Activated CD4-positive, alpha-beta memory T cell treated with anti-CD3 and anti-CD28 coated beads for 36 hours (primary cell): Measurements from ENCODE around the gene PLOD1. TPM values are rescaled to one million over a fixed set of nuclear protein-coding genes. Genes with fewer than 3 reads are reported as not detected.

Experiments
- CTCF ChIA-PET: fragments of 350-600 bp; sonication (Branson Sonifier 250); formaldehyde crosslinking; loops from one replicate; lab custom pipeline; 2021; ENCODE audit warnings: antibody characterized with exemption, inconsistent platforms; lab: Charles Lee
- POLR2A ChIA-PET: fragments of 350-600 bp; sonication (Branson Sonifier 250); formaldehyde crosslinking; loops from one replicate; lab custom pipeline; 2021; ENCODE audit warnings: antibody characterized with exemption; lab: Charles Lee
- DNase-seq: peaks from one replicate; pipeline ENCODE4 v3.0.0-alpha.2; 2020
- H3K27ac Mint-ChIP-seq: one replicate; pipeline ENCODE4 v1.8.0; 2021; ENCODE audit warnings: mixed read lengths
- H3K27me3 Mint-ChIP-seq: one replicate; pipeline ENCODE4 v1.8.0; 2021; ENCODE audit warnings: mixed read lengths
- H3K36me3 Mint-ChIP-seq: one replicate; pipeline ENCODE4 v1.8.0; 2021; ENCODE audit warnings: mixed read lengths
- H3K4me1 Mint-ChIP-seq: one replicate; pipeline ENCODE4 v1.8.0; 2021; ENCODE audit warnings: low read depth, mixed read lengths
- H3K4me3 Mint-ChIP-seq: one replicate; pipeline ENCODE4 v1.8.0; 2021; ENCODE audit warnings: mild to moderate bottlenecking, mixed read lengths
- H3K9me3 Mint-ChIP-seq: one replicate; pipeline ENCODE4 v1.8.0; 2021; ENCODE audit warnings: mixed read lengths
- intact Hi-C: fragments of 100-400 bp; cut with micrococcal nuclease; formaldehyde crosslinking; loops from one replicate; pipeline ENCODE4 v1.15.1; 2023
- total RNA-seq, 2 experiments: library from RNA; stranded (reverse); gene quantifications; one replicate each; pipeline ENCODE4 v1.2.3, GENCODE V29; 2021

The PLOD1 gene
- total RNA-seq, 2 experiments from 2014 or later = 11.0 to 13.5 TPM

- no peak for DNase-seq
- Mint-ChIP-seq H3K36me3 (peaks cover 2% of the 10 kb centered on the region), H3K27ac (no peak overlapping the region), H3K4me3 (no peak overlapping the region), H3K9me3 (no peaks in the 10 kb centered on the region), H3K27me3 (no peaks in the 10 kb centered on the region), H3K4me1 (no peaks in the 10 kb centered on the region)
- intact Hi-C loops = no loop called here
- ChIA-PET POLR2A (interaction anchor here (1.4 kb wide), 1 partner anchor 54 kb away, joined by 4 read pairs; no protein-coding TSS in a partner anchor), CTCF (no interaction called here)
Observed at GRCh38 chr1:11963622-11964021, 29.1 kb downstream of the PLOD1 start.

GRCh38 chr1:11964656-11965055 is 30.1 kb downstream of the PLOD1 start:
- intact Hi-C loops = no loop called here
- ChIA-PET CTCF (no interaction called here), POLR2A (no interaction called here)
- no peaks in the 10 kb centered on the region for H3K9me3 Mint-ChIP-seq
- H3K36me3 Mint-ChIP-seq = peaks cover 2% of the 10 kb centered on the region
- no peak overlapping the region for H3K27ac Mint-ChIP-seq
- DNase-seq = no peak
- H3K27me3 Mint-ChIP-seq = no peaks in the 10 kb centered on the region
- H3K4me3 Mint-ChIP-seq = no peak overlapping the region
- H3K4me1 Mint-ChIP-seq = no peaks in the 10 kb centered on the region

GRCh38 chr1:11967028-11967547 is 32.6 kb downstream of the PLOD1 start:
- H3K9me3 Mint-ChIP-seq = no peaks in the 10 kb centered on the region

GRCh38 chr1:11970441-11971185 is 36.1 kb downstream of the PLOD1 start:
- ChIA-PET CTCF (no interaction called here), POLR2A (no interaction called here)
- H3K9me3 Mint-ChIP-seq = no peaks in the 10 kb centered on the region
- H3K36me3 Mint-ChIP-seq = peaks cover 3% of the 10 kb centered on the region
- peaks cover 3% of the 10 kb centered on the region for H3K4me1 Mint-ChIP-seq
- H3K27me3 Mint-ChIP-seq = no peaks in the 10 kb centered on the region
- H3K4me3 Mint-ChIP-seq = no peak overlapping the region
- intact Hi-C loops = loop anchor here (10.0 kb wide), 1 partner anchor 136 kb away; no protein-coding TSS in a partner anchor
- no peak for DNase-seq
- no peak overlapping the region for H3K27ac Mint-ChIP-seq

More at GRCh38 chr1:11967028-11967547, 32.6 kb downstream of the PLOD1 start:
- ChIA-PET POLR2A (interaction anchor here (0.7 to 3.0 kb wide), 4 partner anchors 14 to 59 kb away, joined by 3 to 11 read pairs (median 4); partner anchors contain the start of gene PLOD1), CTCF (interaction anchor here (0.7 kb wide), 1 partner anchor 128 kb away, joined by 3 read pairs; no protein-coding TSS in a partner anchor)
- intact Hi-C loops = no loop called here
- H3K27ac Mint-ChIP-seq = no peak overlapping the region
- H3K4me1 Mint-ChIP-seq = no peaks in the 10 kb centered on the region
- H3K36me3 Mint-ChIP-seq = peaks cover 2% of the 10 kb centered on the region
- no peak for DNase-seq
- no peak overlapping the region for H3K4me3 Mint-ChIP-seq
- no peaks in the 10 kb centered on the region for H3K27me3 Mint-ChIP-seq

- Mint-ChIP-seq H3K9me3 (no peaks in the 10 kb centered on the region), H3K36me3 (peaks cover 11% of the 10 kb centered on the region), H3K27me3 (no peaks in the 10 kb centered on the region), H3K4me1 (peaks cover 30% of the 10 kb centered on the region), H3K27ac (no peak overlapping the region), H3K4me3 (no peak overlapping the region)
- ChIA-PET POLR2A (interaction anchor here (6.5 kb wide), 1 partner anchor 69 kb away, joined by 98 read pairs; no protein-coding TSS in a partner anchor), CTCF (no interaction called here)
- intact Hi-C loops = loop anchor here (10.0 kb wide), 1 partner anchor 143 kb away; no protein-coding TSS in a partner anchor
- DNase-seq = no peak
Observed at GRCh38 chr1:11977625-11978024, 43.1 kb downstream of the PLOD1 start.

- H3K4me1 Mint-ChIP-seq = peaks cover 29% of the 10 kb centered on the region
- no peak for DNase-seq
- ChIA-PET CTCF (interaction anchor here (0.6 to 0.9 kb wide), 2 partner anchors 36 to 66 kb away, joined by 3 read pairs; no protein-coding TSS in a partner anchor), POLR2A (interaction anchor here (0.6 to 6.5 kb wide), 2 partner anchors 70 to 387 kb away, joined by 3 to 98 read pairs; no protein-coding TSS in a partner anchor)
- H3K36me3 Mint-ChIP-seq = peaks cover 11% of the 10 kb centered on the region
- H3K27me3 Mint-ChIP-seq = no peaks in the 10 kb centered on the region
- H3K9me3 Mint-ChIP-seq = no peaks in the 10 kb centered on the region
- intact Hi-C loops = loop anchor here (10.0 kb wide), 1 partner anchor 144 kb away; no protein-coding TSS in a partner anchor
- no peak overlapping the region for H3K27ac Mint-ChIP-seq
- H3K4me3 Mint-ChIP-seq = no peak overlapping the region
Observed at GRCh38 chr1:11978301-11978700, 43.8 kb downstream of the PLOD1 start.

- no peak for DNase-seq
- CTCF ChIA-PET = interaction anchor here (0.9 to 1.3 kb wide), 3 partner anchors 35 to 141 kb away, joined by 3 to 4 read pairs (median 3); no protein-coding TSS in a partner anchor
- Mint-ChIP-seq H3K36me3 (peaks cover 11% of the 10 kb centered on the region), H3K27ac (peak overlapping the region; percentile 90), H3K4me1 (peaks cover 36% of the 10 kb centered on the region), H3K9me3 (no peaks in the 10 kb centered on the region), H3K27me3 (no peaks in the 10 kb centered on the region), H3K4me3 (peak overlapping the region; percentile 90)
- intact Hi-C loops = loop anchor here (10.0 kb wide), 1 partner anchor 144 kb away; no protein-coding TSS in a partner anchor
- POLR2A ChIA-PET = interaction anchor here (0.6 to 6.5 kb wide), 5 partner anchors 9 to 387 kb away, joined by 3 to 98 read pairs (median 3); no protein-coding TSS in a partner anchor
Observed at GRCh38 chr1:11979028-11979850, 44.7 kb downstream of the PLOD1 start.

- peaks cover 41% of the 10 kb centered on the region for H3K4me1 Mint-ChIP-seq
- DNase-seq = peak; percentile 95
- ChIA-PET POLR2A (interaction anchor here (0.8 to 6.5 kb wide), 5 partner anchors 8 to 71 kb away, joined by 3 to 98 read pairs (median 4); no protein-coding TSS in a partner anchor), CTCF (interaction anchor here (0.9 to 2.0 kb wide), 5 partner anchors 58 to 251 kb away, joined by 3 to 7 read pairs (median 3); no protein-coding TSS in a partner anchor)
- H3K4me3 Mint-ChIP-seq = peak within 1 kb of the TSS; percentile 90
- no peaks in the 10 kb centered on the region for H3K27me3 Mint-ChIP-seq
- peak within 1 kb of the TSS; percentile 90 for H3K27ac Mint-ChIP-seq
- H3K36me3 Mint-ChIP-seq = peaks cover 10% of the 10 kb centered on the region
- no peaks in the 10 kb centered on the region for H3K9me3 Mint-ChIP-seq
- intact Hi-C loops = loop anchor here (1.0 to 10.0 kb wide), 4 partner anchors 39 to 145 kb away; partner anchors contain the start of genes KIAA2013 and MIIP
Observed at GRCh38 chr1:11979851-11980675, 45.5 kb downstream of the PLOD1 start, which contains the start of gene MFN2. Gene MFN2 (plus strand): TSS chr1:11980444. CDS start chr1:11989169, 8,725 bp downstream.

GRCh38 chr1:11980676-11980972 is 46.1 kb downstream of the PLOD1 start:
- intact Hi-C loops = loop anchor here (1.0 to 2.0 kb wide), 3 partner anchors 38 to 72 kb away; partner anchors contain the start of genes KIAA2013 and MIIP
- CTCF ChIA-PET = interaction anchor here (0.8 to 2.0 kb wide), 6 partner anchors 73 to 250 kb away, joined by 3 to 7 read pairs (median 4); no protein-coding TSS in a partner anchor
- peaks cover 8% of the 10 kb centered on the region for H3K36me3 Mint-ChIP-seq
- no peak for DNase-seq
- POLR2A ChIA-PET = interaction anchor here (1.0 to 6.5 kb wide), 4 partner anchors 13 to 72 kb away, joined by 3 to 98 read pairs (median 4); no protein-coding TSS in a partner anchor
- peaks cover 44% of the 10 kb centered on the region for H3K4me1 Mint-ChIP-seq
- peak overlapping the region; percentile 90 for H3K27ac Mint-ChIP-seq
- H3K4me3 Mint-ChIP-seq = peak overlapping the region; percentile 90
- no peaks in the 10 kb centered on the region for H3K9me3 Mint-ChIP-seq
- no peaks in the 10 kb centered on the region for H3K27me3 Mint-ChIP-seq

- no peak for DNase-seq
- CTCF ChIA-PET = interaction anchor here (0.8 to 2.0 kb wide), 8 partner anchors 10 to 143 kb away, joined by 3 to 7 read pairs (median 4); no protein-coding TSS in a partner anchor
- Mint-ChIP-seq H3K36me3 (peaks cover 13% of the 10 kb centered on the region), H3K27me3 (no peaks in the 10 kb centered on the region), H3K4me3 (peak overlapping the region; percentile 90), H3K27ac (peak overlapping the region; percentile 43), H3K4me1 (peaks cover 46% of the 10 kb centered on the region), H3K9me3 (no peaks in the 10 kb centered on the region)
- POLR2A ChIA-PET = interaction anchor here (1.0 to 6.5 kb wide), 2 partner anchors 14 to 73 kb away, joined by 5 to 98 read pairs; no protein-coding TSS in a partner anchor
- intact Hi-C loops = loop anchor here (2.0 kb wide), 2 partner anchors 37 to 55 kb away; partner anchors contain the start of genes KIAA2013 and MIIP
Observed at GRCh38 chr1:11981378-11982009, 47.0 kb downstream of the PLOD1 start.
